Raji (cell line): Measurements from ENCODE around the gene OCA2.

Experiments used
- POLR2A ChIP-seq: IDR thresholded peaks from 2 replicates; pipeline ENCODE4 v1.6.1; 2011; ENCODE audit warnings: low read depth, low read length, control low read depth; ENCODE audit not compliant: insufficient read depth

Gene OCA2

DNA sequence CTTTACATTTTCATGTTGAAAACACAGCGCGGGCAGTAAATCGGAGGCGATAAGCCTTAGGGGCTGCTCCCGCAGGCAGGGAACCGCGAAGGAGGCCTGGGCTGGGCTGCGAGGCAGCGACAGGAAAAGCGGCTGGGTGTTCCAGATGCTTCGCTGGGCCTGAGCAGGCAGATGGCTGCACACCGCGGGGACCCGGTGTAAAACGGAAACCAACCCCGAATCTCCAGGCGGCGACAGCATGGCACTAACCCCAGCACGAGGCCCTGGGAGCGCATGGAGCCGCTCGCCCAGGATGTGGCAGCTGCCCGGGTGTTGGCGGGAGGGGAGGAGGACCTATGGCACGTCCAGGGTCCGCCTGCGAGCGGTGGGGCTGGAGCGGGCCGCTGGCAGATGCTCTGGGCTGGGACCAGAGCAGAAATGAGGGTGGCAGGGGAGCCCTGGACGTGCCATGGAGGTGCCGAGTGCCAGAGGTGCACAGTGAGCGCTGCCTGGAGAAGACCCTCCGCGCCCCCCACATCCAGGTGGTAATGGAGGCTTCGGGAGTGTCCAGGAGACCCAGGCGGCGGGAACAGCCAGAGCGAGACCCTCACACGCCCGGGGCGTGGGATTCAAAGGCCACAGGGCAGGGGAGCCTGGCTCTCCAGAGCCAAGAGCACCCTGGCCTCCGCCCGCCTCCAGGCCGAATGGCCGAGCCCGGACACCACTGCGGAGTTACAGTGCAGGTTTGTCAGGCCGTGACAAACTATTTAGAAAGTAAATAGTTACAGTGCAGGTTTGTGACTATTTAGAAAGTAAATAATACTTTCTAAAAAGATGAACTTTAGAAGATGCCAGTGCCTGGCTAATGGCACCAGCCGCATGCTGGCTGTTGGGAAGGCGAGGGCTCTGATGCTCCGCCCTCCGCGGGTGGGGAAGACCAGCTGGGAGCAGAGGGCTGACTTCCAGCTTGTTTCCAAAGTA is 293.6 kb downstream of the OCA2 start:
- no peak for TF ChIP-seq POLR2A

DNA sequence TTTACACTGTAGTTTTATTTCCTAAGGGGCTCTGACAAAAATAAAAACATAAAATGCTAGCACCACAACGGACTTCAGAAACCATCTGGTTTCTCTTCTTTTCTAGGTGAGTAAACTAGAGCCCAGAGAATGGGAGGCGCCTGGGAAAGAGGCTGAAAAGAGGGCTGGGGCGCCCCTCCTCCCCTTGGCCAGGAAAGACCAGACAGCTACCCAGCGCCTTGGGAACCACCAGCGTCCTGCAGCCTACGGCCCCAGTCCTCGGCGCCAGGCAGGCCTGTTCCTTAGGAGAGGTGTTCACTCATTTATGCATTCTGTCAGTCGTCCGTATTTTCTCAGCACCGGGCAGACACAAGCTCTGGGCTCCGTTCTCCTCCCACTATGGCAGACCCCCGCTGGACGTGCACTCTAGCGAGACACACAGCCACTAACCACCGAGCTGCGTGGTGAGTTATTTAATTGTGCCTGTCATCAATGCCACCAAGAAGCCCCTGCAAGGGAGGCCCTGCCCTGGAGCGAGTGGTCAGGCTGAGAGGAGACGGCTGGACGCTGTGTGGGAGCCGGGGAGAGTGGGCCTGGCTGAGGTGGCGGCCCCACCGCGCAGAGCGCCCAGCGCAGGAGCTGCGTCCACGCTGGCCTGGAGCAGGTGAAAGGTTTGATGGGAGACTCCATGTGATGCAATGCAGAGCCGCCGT is 294.4 kb downstream of the OCA2 start:
- TF ChIP-seq POLR2A = no peak

DNA sequence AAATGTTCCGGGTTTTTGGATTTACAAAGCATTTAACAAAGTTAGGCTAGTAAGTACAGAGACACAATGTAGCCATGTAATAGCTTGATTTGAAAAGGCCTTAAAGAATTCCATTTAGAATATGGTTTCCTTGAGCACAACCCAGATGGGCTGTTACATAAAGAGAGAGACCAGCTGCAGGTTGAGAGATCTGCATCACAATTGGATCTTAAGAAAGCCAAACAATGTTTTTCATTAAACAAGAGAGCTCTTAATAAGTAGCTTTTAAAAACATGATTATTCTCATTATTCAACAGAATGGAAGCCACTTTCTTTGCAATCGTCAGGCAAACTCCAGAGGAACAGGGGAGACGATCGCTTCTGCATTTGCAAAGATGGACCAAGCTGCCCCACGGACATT is 300.3 kb downstream of the OCA2 start:
- no peak for TF ChIP-seq POLR2A

DNA sequence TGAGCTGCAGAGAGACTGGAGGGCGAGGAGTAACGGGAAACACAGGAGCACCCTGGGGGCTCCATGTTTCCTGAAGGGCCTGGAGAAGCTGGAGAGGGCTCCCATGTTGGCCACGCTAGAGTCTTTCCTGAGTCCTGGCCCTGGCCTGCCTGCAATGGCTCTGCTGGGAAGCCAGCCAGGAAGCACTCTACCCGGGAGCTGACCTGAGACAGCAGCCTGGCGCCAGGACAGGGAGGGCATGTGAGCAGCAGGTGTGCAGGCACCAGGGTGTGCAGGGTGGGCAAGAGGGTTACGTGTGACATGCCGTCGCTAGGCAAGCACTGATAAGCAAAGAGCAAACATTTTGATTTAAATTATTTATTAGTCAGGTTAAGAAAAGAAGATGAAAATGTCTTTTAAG is 301.4 kb downstream of the OCA2 start:
- no peak for TF ChIP-seq POLR2A

DNA sequence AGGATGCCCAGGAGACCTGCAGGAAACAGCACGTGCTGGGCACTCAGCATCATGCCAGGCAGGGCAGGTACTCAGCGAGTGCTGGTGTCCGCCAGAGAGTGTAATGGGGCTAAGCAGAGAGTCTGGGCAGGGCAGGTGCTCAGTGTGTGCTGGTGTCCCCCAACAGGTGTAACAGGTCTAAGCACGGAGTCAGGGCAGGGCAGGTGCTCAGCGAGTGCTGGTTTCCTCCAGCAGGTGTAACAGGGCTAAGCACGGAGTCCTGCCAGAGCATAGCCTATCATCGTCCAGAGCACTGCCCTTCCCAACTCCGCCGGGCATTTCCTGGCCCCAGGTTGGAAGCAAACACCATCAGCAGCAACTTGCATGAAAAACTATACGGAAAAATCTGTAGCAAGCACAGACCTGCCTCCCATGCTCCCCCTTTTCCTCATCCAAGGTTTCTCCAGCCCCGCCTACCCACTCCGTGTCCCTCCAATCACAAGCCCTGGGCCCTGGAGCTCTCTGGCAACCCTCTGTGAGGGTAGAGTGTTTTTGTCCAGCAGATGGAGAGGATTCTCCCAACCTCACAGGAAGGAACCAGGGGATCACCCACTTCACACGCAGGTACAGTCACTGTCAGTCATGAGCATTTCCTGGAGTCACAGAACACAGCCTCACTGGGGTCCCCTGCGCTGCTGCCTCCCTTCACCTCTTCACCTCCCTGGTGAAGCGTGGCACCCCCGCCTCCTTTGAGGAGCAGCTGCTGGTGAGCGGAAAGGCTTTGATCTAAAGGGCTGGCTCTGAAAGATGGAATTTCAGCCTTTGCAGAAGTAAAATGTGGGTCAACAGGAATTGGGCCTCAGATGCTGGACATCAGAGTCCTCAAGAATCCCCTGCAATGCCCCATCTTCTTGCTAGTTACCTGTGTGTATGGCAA is 302.5 kb downstream of the OCA2 start:
- no peak for TF ChIP-seq POLR2A

DNA sequence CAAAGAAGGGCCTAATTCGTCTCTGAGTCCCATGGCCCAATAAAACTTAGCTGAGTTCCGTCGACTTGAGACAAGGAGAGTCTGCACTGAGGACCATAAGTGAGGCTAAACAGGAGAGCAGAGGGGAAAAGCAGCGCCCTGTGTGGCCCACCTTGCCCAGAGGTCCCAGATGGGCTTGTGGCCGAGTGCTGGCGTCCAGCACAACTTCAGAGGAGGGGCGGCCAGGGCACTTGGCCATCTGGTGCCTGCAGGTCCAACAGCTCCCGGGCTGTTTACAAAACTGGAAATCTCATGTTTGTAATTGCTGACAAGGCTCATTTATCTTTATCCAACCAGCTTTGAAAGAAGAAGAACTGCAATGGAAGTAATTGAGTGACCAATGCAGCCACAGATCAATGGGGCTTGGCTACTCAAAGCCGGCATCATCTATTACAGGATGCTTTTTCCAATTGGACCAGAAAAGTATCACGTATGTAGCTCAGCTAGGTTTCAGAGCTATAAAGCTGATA is 306.3 kb downstream of the OCA2 start:
- TF ChIP-seq POLR2A = no peak

DNA sequence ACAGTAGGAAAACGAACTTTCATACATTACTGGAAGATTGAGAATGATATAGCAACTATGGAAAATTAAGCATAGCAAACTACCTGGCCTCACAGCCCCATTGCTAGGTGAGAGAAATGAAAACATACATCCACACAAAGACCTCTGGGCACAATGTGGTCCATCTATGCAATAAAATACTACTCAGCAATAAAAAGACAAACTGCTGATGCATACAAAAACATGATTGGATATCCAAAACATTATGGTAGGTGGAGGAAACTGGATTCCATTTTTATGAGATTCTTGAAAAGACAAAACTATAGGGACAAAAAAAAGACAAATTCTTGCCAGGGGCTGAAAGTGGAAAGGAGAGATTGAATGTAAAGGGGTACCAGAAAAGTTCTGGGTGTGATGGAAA is 308.8 kb downstream of the OCA2 start:
- no peak for TF ChIP-seq POLR2A

DNA sequence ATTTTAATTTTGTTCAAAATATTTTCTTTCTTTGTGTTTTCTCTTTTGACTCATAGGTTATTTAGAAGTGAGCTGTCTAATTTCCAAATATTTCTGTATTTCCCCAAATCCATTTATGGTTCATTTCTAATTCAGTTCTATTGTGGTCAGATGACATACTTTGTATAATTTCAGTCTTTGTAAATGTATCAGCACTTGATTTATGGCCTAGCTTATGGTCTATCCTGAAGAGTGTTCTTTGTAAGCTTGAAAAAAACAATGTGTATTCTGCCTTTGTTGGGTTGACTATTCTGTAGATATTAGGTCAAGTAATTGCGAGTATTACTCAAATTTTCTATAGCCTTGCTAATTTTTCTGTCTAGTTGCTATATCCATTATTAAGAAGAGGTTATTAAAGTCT is 311.2 kb downstream of the OCA2 start:
- TF ChIP-seq POLR2A = no peak

DNA sequence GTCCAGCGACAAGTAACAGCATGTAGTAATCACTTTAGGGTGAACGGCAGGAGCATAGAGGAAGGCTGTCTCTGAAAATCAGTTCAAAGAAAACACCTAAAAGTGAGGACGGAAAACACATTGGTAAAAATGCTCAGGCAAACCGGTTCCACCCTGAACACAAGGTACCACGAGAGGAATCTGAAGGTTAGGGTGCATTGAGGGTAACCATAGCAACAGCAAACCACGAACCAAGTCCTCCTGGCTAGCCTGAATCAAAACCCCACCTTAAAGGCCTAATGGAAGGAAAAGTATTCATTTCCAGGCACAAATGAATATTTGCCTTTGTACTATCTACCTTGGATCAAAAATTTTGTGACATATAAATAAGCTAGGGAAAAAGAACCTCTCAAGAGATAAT is 315.0 kb downstream of the OCA2 start:
- TF ChIP-seq POLR2A = no peak

DNA sequence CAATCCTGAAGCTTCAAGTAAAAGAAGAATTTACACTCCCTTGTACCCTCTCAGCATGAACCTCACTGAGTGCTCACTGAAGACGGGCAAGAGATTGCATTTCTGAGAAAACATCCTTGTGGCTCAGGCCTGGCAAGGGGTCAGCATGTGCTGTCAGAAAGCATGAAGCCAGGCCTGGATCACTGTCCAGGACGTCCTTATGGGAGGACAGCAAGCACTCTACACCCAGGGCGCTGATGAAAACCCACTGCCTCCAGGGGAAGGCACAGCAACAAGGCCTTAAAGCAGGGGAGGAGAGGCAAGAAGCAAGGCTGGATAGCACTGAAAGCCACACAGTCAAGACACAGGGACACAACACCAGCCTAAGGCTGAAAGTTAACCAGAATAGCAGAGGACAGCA is 315.4 kb downstream of the OCA2 start:
- TF ChIP-seq POLR2A = no peak

DNA sequence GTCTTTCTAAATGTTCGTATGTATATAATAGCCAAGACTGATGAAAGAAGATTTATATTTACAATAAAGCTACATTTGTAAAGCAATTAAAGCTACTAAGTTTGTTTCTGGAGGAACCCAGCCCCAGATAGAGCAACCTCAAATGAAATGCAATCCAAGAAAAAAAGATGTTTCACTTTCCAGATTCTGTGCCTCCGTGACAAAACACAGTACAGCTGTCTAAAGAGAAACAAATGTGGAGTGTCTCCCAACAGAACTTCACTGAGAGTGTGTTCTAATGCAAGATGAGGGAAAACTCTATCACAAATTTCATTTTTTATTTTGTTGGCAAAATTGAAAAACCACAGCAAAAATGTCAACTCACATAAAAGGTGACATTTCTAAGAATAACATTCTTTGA is 317.0 kb downstream of the OCA2 start:
- no peak for TF ChIP-seq POLR2A

DNA sequence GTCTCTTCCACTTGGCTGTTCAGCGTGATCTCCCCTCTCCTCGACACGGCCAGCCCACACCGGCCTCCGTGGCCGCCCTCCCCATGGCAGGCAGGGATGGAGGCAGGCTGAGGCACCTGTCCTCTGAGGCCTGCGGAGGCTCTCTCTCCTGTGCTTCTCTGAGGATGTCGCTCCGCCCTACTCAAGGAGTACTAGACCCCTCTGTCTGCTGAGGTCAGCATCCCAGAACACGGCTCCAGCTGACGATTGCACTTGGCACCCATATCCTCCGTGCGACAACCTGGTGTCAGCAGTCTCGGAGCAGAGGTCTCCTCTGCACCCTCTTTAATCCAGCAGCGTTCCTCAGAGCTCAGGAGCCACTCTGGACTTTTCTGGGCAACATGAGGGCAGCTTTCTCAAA is 322.6 kb downstream of the OCA2 start:
- TF ChIP-seq POLR2A = no peak

DNA sequence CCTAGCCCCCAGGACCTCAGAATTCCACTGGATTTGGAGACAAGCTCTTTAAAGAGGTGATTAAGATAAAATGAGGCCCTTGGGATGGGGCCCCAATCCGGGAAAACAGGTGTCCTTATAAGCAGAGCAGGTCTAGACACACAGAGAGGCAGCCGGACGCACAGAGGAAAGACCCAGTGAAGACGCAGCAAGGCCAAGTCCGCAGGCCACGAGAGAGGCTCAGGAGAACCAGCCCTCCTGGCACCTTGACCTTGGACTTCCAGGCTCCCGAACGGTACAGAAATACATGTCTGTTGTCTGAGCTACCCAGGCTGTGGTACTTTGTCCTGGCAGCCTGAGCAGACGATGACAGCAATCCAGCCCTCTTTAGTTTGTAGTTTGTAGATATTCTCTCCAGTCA is 324.5 kb downstream of the OCA2 start:
- TF ChIP-seq POLR2A = no peak

DNA sequence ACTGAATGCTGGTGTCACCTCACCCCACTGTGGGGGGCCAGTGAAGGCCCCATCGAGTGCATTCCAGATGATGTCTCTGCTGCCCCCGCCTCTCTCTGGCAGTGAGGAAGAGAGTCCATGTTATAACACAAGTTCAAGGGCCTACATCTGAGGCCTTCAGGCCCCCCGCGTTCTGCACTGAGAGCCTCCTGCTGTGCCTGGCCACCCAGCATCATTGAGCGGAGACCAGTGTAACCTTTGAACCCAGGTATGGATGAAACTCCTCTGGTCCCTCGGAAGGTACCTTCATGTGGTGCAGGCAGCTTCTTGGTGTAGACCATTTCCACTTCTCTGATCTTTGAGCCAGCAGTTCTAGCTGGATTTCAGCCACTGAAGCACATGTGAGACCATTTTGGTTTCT is 324.9 kb downstream of the OCA2 start:
- no peak for TF ChIP-seq POLR2A

DNA sequence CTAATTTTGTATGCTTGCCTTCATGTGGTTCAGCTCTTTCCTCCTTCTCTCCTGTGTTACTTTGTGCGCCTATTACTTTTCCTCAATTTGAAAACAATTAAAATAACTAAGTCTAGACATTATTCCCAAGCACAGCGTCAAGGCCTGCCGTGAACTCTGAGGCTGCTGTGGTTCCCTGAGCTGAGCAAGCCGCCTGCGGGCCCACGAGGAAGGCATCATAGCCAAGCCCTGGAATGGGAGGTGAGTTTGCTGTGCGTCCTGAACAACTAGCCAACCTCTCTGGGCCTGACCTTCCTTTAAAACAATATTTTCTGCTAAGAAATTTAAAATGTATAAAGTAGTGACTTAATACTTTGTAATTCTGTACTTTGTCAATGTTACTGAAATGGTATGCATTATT is 327.2 kb downstream of the OCA2 start:
- no peak for TF ChIP-seq POLR2A
